ENCODE results near the gene PSMB10.

PSMB10 gene

GRCh38 chr16:67963292-67963661 lies 26.6 kb upstream of the PSMB10 start:
- no peak overlapping the region for H3K27ac ChIP-seq (ENCODE audit: poor library complexity, severe bottlenecking)
- H3K4me3 ChIP-seq (ENCODE audit: severe bottlenecking): no peak overlapping the region
- no peaks in the 10 kb centered on the region for H3K9me3 ChIP-seq (ENCODE audit: severe bottlenecking)
- H3K4me1 ChIP-seq (ENCODE audit: insufficient read depth, poor library complexity, severe bottlenecking): peaks cover 40% of the 10 kb centered on the region
- H3K36me3 ChIP-seq (ENCODE audit: low read depth): peaks cover 64% of the 10 kb centered on the region
- H3K27me3 ChIP-seq (ENCODE audit: insufficient read depth, poor library complexity, severe bottlenecking): no peaks in the 10 kb centered on the region
- no peak for DNase-seq (ENCODE audit: low spot score)
- no peak for TF ChIP-seq CTCF (IDR thresholded peaks at IDR 0.05; ENCODE audit: poor library complexity, severe bottlenecking)
- ATAC-seq (ENCODE audit: low read depth): no peak

GRCh38 chr16:67962135-67962534 lies 25.5 kb upstream of the PSMB10 start:
- Histone ChIP-seq H3K9me3 (ENCODE audit: severe bottlenecking) (no peaks in the 10 kb centered on the region), H3K27ac (ENCODE audit: poor library complexity, severe bottlenecking) (peak overlapping the region; percentile 32), H3K4me1 (ENCODE audit: insufficient read depth, poor library complexity, severe bottlenecking) (peaks cover 37% of the 10 kb centered on the region), H3K36me3 (ENCODE audit: low read depth) (peaks cover 73% of the 10 kb centered on the region), H3K4me3 (ENCODE audit: severe bottlenecking) (no peak overlapping the region), H3K27me3 (ENCODE audit: insufficient read depth, poor library complexity, severe bottlenecking) (no peaks in the 10 kb centered on the region)
- no peak for DNase-seq (ENCODE audit: low spot score)
- no peak for ATAC-seq (ENCODE audit: low read depth)
- no peak for TF ChIP-seq CTCF (IDR thresholded peaks at IDR 0.05; ENCODE audit: poor library complexity, severe bottlenecking)

GRCh38 chr16:67961551-67961957 lies 24.9 kb upstream of the PSMB10 start:
- DNase-seq (ENCODE audit: low spot score) (peak; percentile 100), ATAC-seq (ENCODE audit: low read depth) (peak; percentile 91)
- Histone ChIP-seq H3K4me3 (ENCODE audit: severe bottlenecking) (no peak overlapping the region), H3K27ac (ENCODE audit: poor library complexity, severe bottlenecking) (peak overlapping the region; percentile 32), H3K27me3 (ENCODE audit: insufficient read depth, poor library complexity, severe bottlenecking) (no peaks in the 10 kb centered on the region), H3K4me1 (ENCODE audit: insufficient read depth, poor library complexity, severe bottlenecking) (peaks cover 31% of the 10 kb centered on the region), H3K9me3 (ENCODE audit: severe bottlenecking) (no peaks in the 10 kb centered on the region), H3K36me3 (ENCODE audit: low read depth) (peaks cover 75% of the 10 kb centered on the region)
- no peak for TF ChIP-seq CTCF (IDR thresholded peaks at IDR 0.05; ENCODE audit: poor library complexity, severe bottlenecking)

- peaks cover 87% of the 10 kb centered on the region for H3K36me3 ChIP-seq (ENCODE audit: low read depth)
- no peaks in the 10 kb centered on the region for H3K9me3 ChIP-seq (ENCODE audit: severe bottlenecking)
- H3K4me3 ChIP-seq (ENCODE audit: severe bottlenecking): no peak overlapping the region
- peaks cover 24% of the 10 kb centered on the region for H3K4me1 ChIP-seq (ENCODE audit: insufficient read depth, poor library complexity, severe bottlenecking)
- no peak for ATAC-seq (ENCODE audit: low read depth)
- TF ChIP-seq CTCF (IDR thresholded peaks at IDR 0.05; ENCODE audit: poor library complexity, severe bottlenecking): no peak
- no peaks in the 10 kb centered on the region for H3K27me3 ChIP-seq (ENCODE audit: insufficient read depth, poor library complexity, severe bottlenecking)
- no peak for DNase-seq (ENCODE audit: low spot score)
- peak overlapping the region; percentile 5 for H3K27ac ChIP-seq (ENCODE audit: poor library complexity, severe bottlenecking)
Observed at GRCh38 chr16:67959536-67960329, 23.1 kb upstream of the PSMB10 start.

- peaks cover 95% of the 10 kb centered on the region for H3K36me3 ChIP-seq (ENCODE audit: low read depth)
- H3K4me3 ChIP-seq (ENCODE audit: severe bottlenecking): no peak overlapping the region
- H3K27ac ChIP-seq (ENCODE audit: poor library complexity, severe bottlenecking): no peak overlapping the region
- peaks cover 24% of the 10 kb centered on the region for H3K4me1 ChIP-seq (ENCODE audit: insufficient read depth, poor library complexity, severe bottlenecking)
- ATAC-seq (ENCODE audit: low read depth) (no peak), DNase-seq (ENCODE audit: low spot score) (no peak)
- no peak for TF ChIP-seq CTCF (IDR thresholded peaks at IDR 0.05; ENCODE audit: poor library complexity, severe bottlenecking)
- no peaks in the 10 kb centered on the region for H3K9me3 ChIP-seq (ENCODE audit: severe bottlenecking)
- no peaks in the 10 kb centered on the region for H3K27me3 ChIP-seq (ENCODE audit: insufficient read depth, poor library complexity, severe bottlenecking)
Observed at GRCh38 chr16:67957622-67958021, 21.0 kb upstream of the PSMB10 start.
